Stimulated activated CD8-positive, alpha-beta memory T cell treated with anti-CD3 and anti-CD28 coated beads, Interleukin-15, amount 100 ng/mL, for 1 hour (primary cell): ENCODE results near the gene SLC25A25.

Source experiments
- DNase-seq: peaks from one replicate; pipeline ENCODE4 v3.0.0-alpha.2; 2020; ENCODE audit warnings: low read depth

Gene SLC25A25

DNA sequence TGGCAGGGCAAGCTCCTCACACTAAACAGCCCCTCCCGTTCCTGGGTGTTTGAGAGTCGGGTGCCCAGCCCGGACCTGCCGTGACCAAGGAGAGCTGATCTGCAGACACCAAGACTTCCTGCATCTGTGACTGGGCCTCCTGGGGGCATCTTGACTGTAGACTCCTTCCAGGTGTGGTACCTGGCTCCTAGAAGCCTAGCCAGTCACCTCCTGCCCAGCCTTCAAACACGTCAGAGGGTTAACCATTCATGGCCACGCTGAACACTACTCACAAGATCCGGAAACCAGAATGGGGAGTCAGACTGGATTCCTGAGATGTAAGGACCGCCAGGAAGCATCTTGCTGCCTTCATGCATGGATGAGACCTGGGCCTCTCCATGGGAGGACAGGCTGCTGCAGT lies 77.5 kb downstream of the SLC25A25 start:
- no peak for DNase-seq

DNA sequence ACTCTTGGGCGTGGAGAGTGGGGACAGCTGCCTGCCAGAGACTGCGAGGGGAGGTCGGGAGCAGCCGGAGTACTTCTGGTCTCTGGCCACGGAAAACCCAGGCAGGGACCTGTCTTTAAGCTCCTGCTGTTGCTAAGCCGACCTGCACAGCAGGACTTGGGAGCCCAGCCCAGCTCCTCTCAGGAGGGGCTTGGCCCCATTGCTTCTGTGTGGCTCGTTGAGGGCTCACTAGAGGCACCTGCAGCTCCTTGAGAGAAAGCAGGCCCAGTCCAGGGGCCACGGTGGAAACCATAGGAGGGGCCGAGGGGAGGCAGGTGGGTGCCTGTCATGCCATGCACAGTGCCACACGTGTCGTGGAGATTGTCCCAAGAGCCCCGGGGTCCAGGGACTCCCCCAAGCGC lies 77.9 kb downstream of the SLC25A25 start:
- no peak for DNase-seq

DNA sequence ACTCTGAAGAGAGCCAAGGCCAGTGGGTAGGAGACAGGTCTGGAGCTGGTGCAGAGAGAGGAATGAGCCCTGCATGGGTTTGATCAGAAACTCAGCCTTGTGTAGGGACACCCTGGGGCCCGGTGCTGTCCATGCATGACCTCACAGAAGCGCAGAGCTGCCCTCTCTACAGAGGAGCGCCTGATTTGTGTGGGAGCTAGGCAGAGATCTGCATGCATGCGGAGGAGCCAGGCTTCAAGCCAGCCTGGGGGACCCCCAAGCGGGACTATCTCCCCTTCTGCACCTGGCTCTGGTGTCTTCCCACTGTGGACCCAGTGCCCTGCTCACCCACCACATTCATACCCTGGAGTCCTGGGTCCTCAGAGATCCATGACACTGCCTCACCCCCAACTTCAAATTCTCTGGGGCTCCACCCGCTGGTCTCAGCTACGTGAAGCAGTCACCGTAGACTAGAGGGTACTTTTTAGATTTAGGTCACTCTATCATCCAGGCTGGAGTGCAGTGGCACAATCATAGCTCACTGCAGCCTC lies 78.6 kb downstream of the SLC25A25 start:
- DNase-seq: no peak

DNA sequence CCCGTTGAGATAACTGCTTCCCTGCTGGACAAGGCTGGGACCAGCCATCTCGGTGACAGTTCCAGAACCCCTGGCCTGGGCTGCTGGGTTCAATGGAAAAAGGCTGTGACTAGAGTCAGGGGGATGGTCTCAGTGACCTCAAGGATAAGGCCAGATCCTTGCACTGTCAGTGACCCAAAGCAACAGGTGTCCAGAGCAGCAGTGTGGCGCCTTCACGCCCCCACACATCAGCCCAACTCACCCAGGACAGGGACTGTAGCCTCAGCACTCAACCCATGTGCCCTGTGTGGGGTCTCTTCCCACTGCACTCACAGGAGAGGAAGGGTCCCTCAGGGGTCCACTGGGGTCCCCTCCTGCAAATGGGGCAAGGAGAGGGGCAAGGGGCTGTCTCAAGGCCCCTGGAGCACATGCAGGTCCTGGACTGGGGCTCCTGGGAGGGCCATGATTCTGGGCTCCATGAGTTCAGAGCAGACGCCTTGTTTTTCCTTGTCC lies 80.5 kb downstream of the SLC25A25 start:
- DNase-seq: no peak

DNA sequence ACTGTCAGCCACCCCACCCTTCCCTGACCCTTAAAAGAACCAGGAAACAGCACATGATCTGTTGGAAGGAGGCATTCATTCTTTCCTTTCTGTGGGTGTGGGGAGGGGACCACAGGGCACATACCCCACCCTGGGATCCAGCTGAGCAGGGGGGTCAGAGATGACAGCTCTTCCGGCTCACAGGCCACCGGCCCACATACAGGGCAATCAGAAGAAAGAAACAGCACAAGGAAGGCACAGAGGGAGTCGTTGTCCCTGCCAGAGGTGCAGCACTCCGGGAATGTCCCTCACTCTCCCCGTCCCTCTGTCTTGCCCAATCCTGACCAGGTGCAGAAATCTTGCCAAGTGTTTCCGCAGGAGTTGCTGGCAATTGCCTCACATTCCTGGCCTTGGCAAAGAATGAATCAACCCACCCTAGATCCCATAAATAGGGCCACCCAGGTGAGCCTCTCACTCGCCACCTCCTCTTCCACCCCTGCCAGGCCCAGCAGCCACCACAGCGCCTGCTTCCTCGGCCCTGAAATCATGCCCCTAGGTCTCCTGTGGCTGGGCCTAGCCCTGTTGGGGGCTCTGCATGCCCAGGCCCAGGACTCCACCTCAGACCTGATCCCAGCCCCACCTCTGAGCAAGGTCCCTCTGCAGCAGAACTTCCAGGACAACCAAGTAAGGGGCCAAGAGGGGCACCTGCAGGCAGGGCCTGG lies 81.1 kb downstream of the SLC25A25 start, which contains the start of gene LCN2:
LCN2 (plus strand) TSS at position 453 of the 701 bp plus-strand sequence; CDS start at position 526, 73 bp downstream.
- DNase-seq: no peak

DNA sequence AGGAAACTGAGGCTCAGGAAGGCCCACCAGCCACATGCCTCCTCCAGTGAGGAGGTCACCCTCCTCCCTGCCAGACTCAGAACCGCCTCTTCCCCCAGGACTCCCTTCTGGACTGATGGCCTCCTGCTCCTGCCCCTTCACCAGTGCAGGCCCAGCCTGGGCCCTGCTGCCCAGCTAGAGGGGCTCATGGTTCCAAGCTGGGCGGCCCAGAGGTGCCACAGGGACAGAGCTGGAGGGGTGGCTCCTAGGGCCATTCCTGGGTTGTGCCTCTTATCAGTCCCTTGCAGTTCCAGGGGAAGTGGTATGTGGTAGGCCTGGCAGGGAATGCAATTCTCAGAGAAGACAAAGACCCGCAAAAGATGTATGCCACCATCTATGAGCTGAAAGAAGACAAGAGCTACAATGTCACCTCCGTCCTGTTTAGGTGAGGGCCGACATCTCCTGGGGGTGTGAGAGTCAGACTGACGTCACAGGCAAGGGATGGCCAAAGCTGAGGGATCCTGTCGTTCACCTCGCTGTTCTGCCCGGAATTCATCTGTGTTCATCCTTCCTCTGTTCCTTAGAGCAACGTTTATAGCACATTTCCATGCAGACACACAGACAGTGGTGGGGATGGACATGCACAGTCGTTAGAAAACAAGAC lies 82.0 kb downstream of the SLC25A25 start:
- DNase-seq: no peak

DNA sequence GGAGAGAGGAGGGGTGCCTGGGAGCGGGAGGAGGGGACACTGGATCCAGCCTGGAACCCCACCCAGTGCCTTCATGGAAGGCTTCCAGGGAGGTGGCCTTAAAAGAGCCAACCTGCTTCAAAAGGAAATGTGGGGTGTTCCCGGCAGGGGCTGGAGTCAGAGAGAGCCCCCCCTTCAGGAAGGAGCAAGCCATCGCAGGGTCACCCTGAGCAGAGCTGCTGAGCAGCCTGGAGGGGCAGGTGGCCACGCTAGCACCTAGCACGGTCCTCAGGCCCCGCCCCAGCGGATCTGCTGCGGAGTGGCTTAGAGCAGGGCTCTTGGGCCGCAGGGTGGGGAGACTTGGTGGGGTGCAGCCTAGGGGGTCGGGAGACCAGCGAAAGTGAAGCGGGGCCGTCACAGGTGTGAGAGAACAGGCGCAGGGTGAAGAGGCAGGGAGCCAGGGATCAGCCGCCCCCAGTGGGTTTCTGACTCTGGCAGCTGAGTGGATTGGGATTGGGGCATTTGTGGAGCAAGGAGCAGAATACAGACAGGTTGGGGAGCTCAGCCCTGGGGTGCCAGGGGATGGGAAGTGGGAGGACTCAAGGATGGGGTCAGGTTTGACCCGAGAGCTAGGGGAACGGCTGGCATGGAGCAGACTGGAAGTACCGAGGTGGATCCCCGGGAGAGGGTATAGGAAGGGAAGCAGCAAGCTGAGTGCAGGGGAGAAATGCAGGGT lies 82.7 kb downstream of the SLC25A25 start:
- no peak for DNase-seq

DNA sequence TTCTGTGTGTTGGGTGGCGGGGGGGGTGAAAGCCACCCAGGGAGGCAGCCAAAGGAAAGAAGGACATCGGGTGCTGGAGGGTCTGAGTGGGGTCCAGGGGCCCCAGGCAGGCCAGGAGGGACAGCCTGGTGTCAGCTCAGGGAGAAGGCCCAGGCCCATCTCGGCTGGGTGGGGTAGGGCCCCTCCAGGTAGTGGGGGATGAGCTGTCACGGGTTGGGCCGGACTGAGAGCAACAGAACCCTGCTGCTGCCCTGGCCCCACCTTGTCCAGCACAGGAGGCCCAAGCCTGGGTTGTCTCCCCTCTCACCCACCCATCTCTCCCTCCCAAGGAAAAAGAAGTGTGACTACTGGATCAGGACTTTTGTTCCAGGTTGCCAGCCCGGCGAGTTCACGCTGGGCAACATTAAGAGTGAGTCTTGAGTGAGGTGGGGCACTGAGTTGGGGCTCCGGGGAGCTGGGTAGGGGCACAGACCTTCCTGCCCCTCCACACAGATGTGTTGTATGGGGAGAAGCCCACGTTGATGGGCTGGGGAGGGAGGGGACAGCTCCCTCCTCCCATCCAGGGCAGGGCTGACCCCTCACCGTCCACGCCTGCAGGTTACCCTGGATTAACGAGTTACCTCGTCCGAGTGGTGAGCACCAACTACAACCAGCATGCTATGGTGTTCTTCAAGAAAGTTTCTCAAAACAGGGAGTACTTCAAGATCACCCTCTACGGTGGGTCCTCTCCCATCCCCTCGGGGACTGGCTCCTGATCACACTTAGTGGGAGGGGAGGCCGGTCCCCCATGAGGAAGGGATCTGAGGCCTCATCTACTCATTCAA lies 83.5 kb downstream of the SLC25A25 start:
- no peak for DNase-seq

DNA sequence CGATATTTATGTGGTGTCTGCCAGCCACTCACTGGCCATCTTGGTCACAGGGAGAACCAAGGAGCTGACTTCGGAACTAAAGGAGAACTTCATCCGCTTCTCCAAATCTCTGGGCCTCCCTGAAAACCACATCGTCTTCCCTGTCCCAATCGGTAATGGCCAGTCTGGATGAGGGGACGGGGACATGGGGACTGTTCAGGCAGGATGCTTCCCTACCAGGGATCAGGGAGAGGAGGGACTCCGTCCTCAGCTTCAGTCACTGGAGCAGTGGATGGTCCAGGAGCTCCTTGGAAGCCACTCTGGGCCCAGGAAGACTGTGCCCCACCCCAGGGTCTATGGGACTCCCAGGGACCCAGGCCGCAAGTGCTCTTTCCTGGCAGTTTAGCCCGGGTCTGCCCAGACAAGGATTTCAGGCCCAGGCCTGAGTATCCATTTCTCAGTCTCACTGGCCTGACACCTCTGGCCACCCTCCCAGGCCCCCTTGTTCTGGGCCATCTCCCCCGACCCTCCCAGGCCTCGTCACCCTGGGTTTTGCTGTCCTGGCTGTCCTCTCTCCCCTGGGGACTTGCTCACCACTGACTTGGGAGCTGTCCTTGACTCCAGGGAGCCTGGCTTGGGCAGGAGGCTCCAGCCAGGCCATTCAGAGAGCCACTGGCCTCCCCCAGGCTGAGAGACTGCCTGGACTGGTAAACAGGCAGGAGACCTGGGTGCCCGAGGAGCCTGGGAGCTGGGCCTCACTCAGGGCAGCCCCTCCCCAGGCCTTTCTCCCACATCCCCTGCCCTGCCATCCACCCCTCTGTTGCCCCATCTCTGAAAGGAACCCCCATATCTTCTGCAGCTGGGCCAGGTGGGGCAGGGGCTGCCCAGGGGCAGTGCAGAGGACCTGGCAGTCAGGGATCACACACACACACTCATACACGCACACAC lies 84.4 kb downstream of the SLC25A25 start:
- DNase-seq: no peak

DNA sequence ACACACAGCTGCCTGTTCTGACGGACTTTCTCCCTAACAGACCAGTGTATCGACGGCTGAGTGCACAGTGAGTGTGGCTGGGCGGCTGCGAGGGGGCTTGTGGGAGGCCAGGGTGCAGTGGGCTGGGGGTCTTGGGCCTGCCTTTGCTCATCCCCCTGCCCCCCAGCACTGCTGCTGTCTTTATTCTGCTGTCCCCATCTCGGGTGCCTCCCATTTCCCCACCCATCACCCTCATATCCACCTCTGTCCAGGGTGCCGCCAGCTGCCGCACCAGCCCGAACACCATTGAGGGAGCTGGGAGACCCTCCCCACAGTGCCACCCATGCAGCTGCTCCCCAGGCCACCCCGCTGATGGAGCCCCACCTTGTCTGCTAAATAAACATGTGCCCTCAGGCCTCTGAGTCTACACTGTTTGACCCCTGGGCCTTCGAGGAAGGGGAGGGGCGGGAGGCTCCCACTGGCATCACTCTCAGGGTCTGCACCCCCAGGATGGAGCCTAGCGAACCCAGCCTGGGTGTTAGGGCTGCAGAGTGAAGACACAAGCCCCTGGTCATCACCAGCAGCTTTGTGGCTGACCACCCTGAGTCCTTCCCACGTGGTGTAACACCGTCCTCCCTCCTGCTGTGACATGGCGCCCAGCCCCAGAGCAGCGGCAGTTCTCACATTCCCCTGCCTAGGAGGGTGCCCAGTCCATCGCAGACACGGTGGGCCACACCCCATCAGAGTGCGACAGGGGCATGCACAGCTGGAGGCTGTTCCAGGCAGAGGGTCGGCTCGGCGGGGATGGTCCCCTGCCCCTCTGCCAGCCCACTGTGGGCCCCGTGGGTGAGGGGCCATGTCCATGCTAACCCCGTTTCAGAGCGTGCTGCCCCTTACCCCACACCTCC lies 85.3 kb downstream of the SLC25A25 start:
- no peak for DNase-seq

DNA sequence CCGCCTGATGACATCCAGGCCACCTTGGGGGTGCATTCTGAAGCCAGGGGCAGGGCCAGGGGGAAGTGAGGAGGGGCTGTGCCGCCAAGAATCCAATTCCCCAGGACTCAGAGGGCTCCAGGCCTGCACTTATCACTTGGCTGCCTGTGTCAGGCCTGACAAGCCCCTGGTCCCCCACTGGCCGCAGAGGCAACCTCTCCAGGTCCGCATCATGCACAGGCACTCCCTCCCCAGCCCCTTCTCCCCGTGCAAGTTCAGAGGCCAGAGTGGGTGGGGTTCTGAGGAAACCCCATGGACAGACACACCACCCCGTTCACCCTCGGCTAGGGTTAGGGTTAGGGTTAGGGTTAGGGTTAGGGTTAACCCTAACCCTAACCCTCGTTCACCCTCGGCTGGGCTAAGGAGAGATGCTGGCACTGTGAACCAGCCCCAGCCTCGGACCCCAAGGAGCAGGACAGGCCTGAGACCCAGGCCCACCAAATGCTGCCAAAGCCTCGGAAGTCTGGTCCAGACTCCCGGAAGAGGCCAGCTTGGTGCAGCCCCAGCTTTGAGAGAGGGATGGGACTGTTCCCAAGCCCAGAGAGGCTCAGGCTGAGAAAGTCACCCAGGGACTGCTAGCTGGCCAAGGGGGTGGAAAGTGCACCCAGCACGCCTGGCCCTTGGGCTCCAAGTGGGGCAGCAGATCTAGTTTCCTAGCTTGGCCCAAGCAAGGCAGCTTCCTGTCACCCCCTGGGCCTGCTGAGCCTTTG lies 86.1 kb downstream of the SLC25A25 start:
- DNase-seq: no peak

DNA sequence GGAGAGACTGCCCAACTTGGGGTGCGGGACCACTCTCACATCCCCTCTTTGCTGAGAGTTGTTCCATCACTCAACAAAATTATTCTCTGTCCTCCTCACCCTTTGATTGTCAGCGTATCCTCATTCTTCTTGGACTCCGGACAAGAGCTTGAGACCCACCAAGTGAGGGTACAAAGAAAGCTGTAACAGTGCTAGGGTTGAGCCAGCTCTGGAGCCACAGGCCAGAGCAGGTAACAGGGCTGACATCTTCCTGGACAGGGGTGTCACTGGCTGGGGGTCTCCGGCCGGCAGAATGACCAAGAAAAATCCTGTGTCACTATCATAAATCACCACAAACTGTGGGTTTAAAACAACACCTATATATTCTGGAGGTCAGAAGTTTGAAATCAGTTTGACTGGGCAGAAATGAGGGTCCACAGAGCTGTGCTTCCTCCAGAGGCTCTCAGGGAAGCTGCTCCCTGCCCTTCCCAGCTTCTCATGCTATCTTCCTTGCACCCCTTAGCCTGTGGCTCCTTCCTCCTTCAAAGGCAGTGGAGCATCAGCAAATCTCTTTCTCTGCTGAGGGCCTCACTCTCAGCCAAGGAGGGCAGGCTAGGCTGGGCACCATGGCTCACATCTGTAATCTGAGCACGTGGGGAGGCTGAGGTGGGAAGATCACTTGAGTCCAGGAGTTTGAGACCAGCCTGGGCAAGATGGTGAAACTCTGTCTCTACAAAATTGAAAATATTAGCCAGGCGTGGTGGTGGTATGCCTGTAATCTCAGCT lies 87.9 kb downstream of the SLC25A25 start:
- DNase-seq: no peak
